Measurements from ENCODE around the gene MTURN. TPM values are rescaled to one million over a fixed set of nuclear protein-coding genes. Genes with fewer than 3 reads are reported as not detected.
"Not testable (repeated sequence)": the region's sequence is repeated elsewhere in the genome, so short reads cannot be mapped to it uniquely, and the experiment has no call there.

The MTURN gene
- total RNA-seq, 6 experiments from 2014 or later: 2.2 to 5.2 (median 2.9) TPM

GRCh38 chr7:30187513-30187912 lies 52.7 kb downstream of the MTURN start:
- TF ChIP-seq POLR2A (IDR thresholded peaks at IDR 0.05): no peak
- no peak for TF ChIP-seq CTCF (IDR thresholded peaks at IDR 0.05)

GRCh38 chr7:30188381-30188780 lies 53.6 kb downstream of the MTURN start:
- ATAC-seq; H3K27ac ChIP-seq; H3K4me3 ChIP-seq; H3K36me3 ChIP-seq; intact Hi-C loops (cut with DNase I); DNase-seq; H3K4me1 ChIP-seq; H3K9me3 ChIP-seq; H3K27me3 ChIP-seq: not testable (repeated sequence)
- 49% methylated on average over 2 of the region's 2 CpGs for WGBS (ENCODE audit: insufficient coverage, low coverage, low lambda C conversion rate, missing lambda C conversion rate)

More at GRCh38 chr7:30187513-30187912, 52.7 kb downstream of the MTURN start:
- DNase-seq (no peak), ATAC-seq (no peak)
- no peak overlapping the region for H3K4me3 ChIP-seq
- no peaks in the 10 kb centered on the region for H3K9me3 ChIP-seq
- H3K27me3 ChIP-seq: no peaks in the 10 kb centered on the region
- H3K36me3 ChIP-seq: no peaks in the 10 kb centered on the region
- intact Hi-C loops (cut with DNase I): no loop called here
- H3K27ac ChIP-seq: no peak overlapping the region
- no CpG with 5 or more reads among the region's 1 CpG for WGBS (ENCODE audit: insufficient coverage, low coverage, low lambda C conversion rate, missing lambda C conversion rate)
- H3K4me1 ChIP-seq: no peaks in the 10 kb centered on the region

GRCh38 chr7:30188811-30189210 lies 54.0 kb downstream of the MTURN start:
- Histone ChIP-seq H3K4me1 (no peaks in the 10 kb centered on the region), H3K27me3 (no peaks in the 10 kb centered on the region), H3K9me3 (no peaks in the 10 kb centered on the region), H3K36me3 (no peaks in the 10 kb centered on the region), H3K4me3 (no peak overlapping the region), H3K27ac (no peak overlapping the region)
- DNase-seq (no peak), ATAC-seq (no peak)
- no peak for TF ChIP-seq POLR2A (IDR thresholded peaks at IDR 0.05)
- TF ChIP-seq CTCF (IDR thresholded peaks at IDR 0.05): no peak
- no CpG with 5 or more reads among the region's 2 CpGs for WGBS (ENCODE audit: insufficient coverage, low coverage, low lambda C conversion rate, missing lambda C conversion rate)
- intact Hi-C loops (cut with DNase I): no loop called here

- no peak for DNase-seq
- no peak overlapping the region for H3K27ac ChIP-seq
- 82% methylated on average over 4 of the region's 4 CpGs for WGBS (ENCODE audit: insufficient coverage, low coverage, low lambda C conversion rate, missing lambda C conversion rate)
- intact Hi-C loops (cut with DNase I): no loop called here
- H3K4me3 ChIP-seq: no peak overlapping the region
- no peak for ATAC-seq
- H3K27me3 ChIP-seq: no peaks in the 10 kb centered on the region
- TF ChIP-seq POLR2A (IDR thresholded peaks at IDR 0.05) (no peak), CTCF (IDR thresholded peaks at IDR 0.05) (no peak)
- H3K4me1 ChIP-seq: no peaks in the 10 kb centered on the region
- H3K36me3 ChIP-seq: no peaks in the 10 kb centered on the region
- H3K9me3 ChIP-seq: no peaks in the 10 kb centered on the region
Measured at GRCh38 chr7:30191809-30192208, 57.0 kb downstream of the MTURN start.

- H3K4me1 ChIP-seq: no peaks in the 10 kb centered on the region
- DNase-seq: no peak
- no peak for ATAC-seq
- H3K27ac ChIP-seq: no peak overlapping the region
- 90% methylated on average over 5 of the region's 5 CpGs for WGBS (ENCODE audit: insufficient coverage, low coverage, low lambda C conversion rate, missing lambda C conversion rate)
- intact Hi-C loops (cut with DNase I): no loop called here
- H3K4me3 ChIP-seq: no peak overlapping the region
- no peak for TF ChIP-seq POLR2A (IDR thresholded peaks at IDR 0.05)
- no peaks in the 10 kb centered on the region for H3K36me3 ChIP-seq
- H3K9me3 ChIP-seq: no peaks in the 10 kb centered on the region
- no peaks in the 10 kb centered on the region for H3K27me3 ChIP-seq
Measured at GRCh38 chr7:30193336-30193943, 58.7 kb downstream of the MTURN start.

GRCh38 chr7:30196408-30196807 lies 61.6 kb downstream of the MTURN start:
- intact Hi-C loops (cut with DNase I): no loop called here
- no peak overlapping the region for H3K4me3 ChIP-seq
- TF ChIP-seq POLR2A (IDR thresholded peaks at IDR 0.05): no peak
- no peak for TF ChIP-seq CTCF (IDR thresholded peaks at IDR 0.05)
- no peaks in the 10 kb centered on the region for H3K9me3 ChIP-seq
- ATAC-seq (no peak), DNase-seq (no peak)
- no peaks in the 10 kb centered on the region for H3K36me3 ChIP-seq
- no peaks in the 10 kb centered on the region for H3K27me3 ChIP-seq
- no peaks in the 10 kb centered on the region for H3K4me1 ChIP-seq
- H3K27ac ChIP-seq: no peak overlapping the region

All from right lobe of liver (tissue), 6 donors.